GM12878 (cell line): Measurements from ENCODE around the gene LLPH. TPM values are rescaled to one million over a fixed set of nuclear protein-coding genes. Genes with fewer than 3 reads are reported as not detected.

ENCODE experiments used
- ATAC-seq: fragments of 200-7000 bp; cut with Tn5 transposase; 3 replicates; pipeline ENCODE4 v1.9.1; 2020; ENCODE audit warnings: mild to moderate bottlenecking, moderate library complexity
- BruUV-seq: library from RNA; stranded (reverse); fragments of 400-500 nt; replicated peaks from 2 replicates; lab custom pipeline; 2021; lab: Mats Ljungman, UMichigan
- CTCF ChIA-PET: fragments of 300-600 bp; sonication (Branson Sonifier 250); formaldehyde crosslinking; extraction: SDS; loops from one replicate; lab custom pipeline; 2021; ENCODE audit warnings: inconsistent platforms; lab: Yijun Ruan, JAX
- POLR2A ChIA-PET: fragments of 350-600 bp; formaldehyde crosslinking; extraction: SDS; loops from one replicate; lab custom pipeline; 2021; ENCODE audit warnings: inconsistent platforms; lab: Charles Lee
- RAD21 ChIA-PET: fragments of 300-600 bp; sonication (Branson Sonifier 250); formaldehyde crosslinking; loops from one replicate; lab custom pipeline; 2023; ENCODE audit warnings: antibody characterized with exemption; ENCODE audit not compliant: unreplicated experiment; lab: Charles Lee
- SMC1A ChIA-PET: fragments of 300-600 bp; sonication (Branson Sonifier 250); formaldehyde crosslinking; loops from one replicate; lab custom pipeline; 2023; ENCODE audit not compliant: unreplicated experiment, uncharacterized antibody; lab: Charles Lee
- DNase-seq: peaks from one replicate; pipeline ENCODE4 v3.0.0-alpha.2; 2011; ENCODE audit warnings: low read depth, low spot score
- FAIRE-seq: peaks from 3 replicates; lab custom pipeline; 2011; peaks lifted over from hg19 to GRCh38; lab: Jason Lieb, UNC
- H2AFZ ChIP-seq: 2 replicates; pipeline ENCODE4 v1.6.0; 2011; ENCODE audit warnings: low read depth, low read length, control low read depth; ENCODE audit not compliant: control insufficient read depth
- H3K27ac ChIP-seq: 2 replicates; pipeline ENCODE4 v1.5.1; 2011; ENCODE audit warnings: control low read depth; ENCODE audit not compliant: control insufficient read depth, insufficient read depth
- H3K27me3 ChIP-seq, 2 experiments: replicated peaks in 1 of 2; 2 replicates each; pipeline versions ENCODE4 v1.6.0 to v1.6.1; 2011; ENCODE audit warnings: low read length in 1 of 2; ENCODE audit not compliant: control insufficient read depth in 2 of 2, insufficient read depth in 2 of 2
- H3K36me3 ChIP-seq, 2 experiments: 2 replicates each; pipeline ENCODE4 v1.5.1; 2011; ENCODE audit warnings: low read length in 1 of 2; ENCODE audit not compliant: control insufficient read depth in 2 of 2, insufficient read depth in 2 of 2
- H3K4me1 ChIP-seq: 2 replicates; pipeline ENCODE4 v1.6.1; 2011; ENCODE audit warnings: mild to moderate bottlenecking, low read length, moderate library complexity, mixed read lengths; ENCODE audit not compliant: control insufficient read depth, insufficient read depth
- H3K4me2 ChIP-seq: 2 replicates; pipeline ENCODE4 v1.6.0; 2011; ENCODE audit warnings: control low read depth; ENCODE audit not compliant: control insufficient read depth, insufficient read depth
- H3K4me3 ChIP-seq: fragments of 200-600 bp; sonication (generic); 2 replicates; pipeline ENCODE4 v1.5.1; 2016
- H3K79me2 ChIP-seq: 2 replicates; pipeline ENCODE4 v1.6.0; 2011; ENCODE audit warnings: low read length; ENCODE audit not compliant: control insufficient read depth, insufficient read depth
- H3K9ac ChIP-seq: 2 replicates; pipeline ENCODE4 v1.8.0; 2011; ENCODE audit warnings: low read length, control low read depth, mixed read lengths; ENCODE audit not compliant: control insufficient read depth, insufficient read depth
- H3K9me3 ChIP-seq: replicated peaks from 3 replicates; pipeline ENCODE4 v1.5.1; 2011; ENCODE audit warnings: mild to moderate bottlenecking, low read length; ENCODE audit not compliant: control insufficient read depth, insufficient read depth
- H4K20me1 ChIP-seq: 2 replicates; pipeline ENCODE4 v1.6.0; 2011; ENCODE audit not compliant: control insufficient read depth, insufficient read depth
- BCL11A ChIP-seq: IDR thresholded peaks from 2 replicates; pipeline ENCODE4 v1.6.1; 2011; ENCODE audit warnings: low read depth, low read length
- CEBPB ChIP-seq, 2 experiments: fragments of 150-350 bp in 1 of 2; IDR thresholded peaks; 2 replicates each; pipeline ENCODE4 v1.6.1; 2012 to 2014; ENCODE audit warnings: low read depth in 2 of 2, low read length in 2 of 2, borderline replicate concordance in 1 of 2, inconsistent platforms in 1 of 2
- EED ChIP-seq: sonication (generic); IDR thresholded peaks from 2 replicates; pipeline ENCODE4 v1.6.1; 2016; ENCODE audit warnings: antibody characterized with exemption, low read depth
- EP300 ChIP-seq, 2 experiments: fragments of 150-350 bp in 1 of 2; IDR thresholded peaks; 2 replicates each; pipeline ENCODE4 v1.6.1; 2011 to 2012; ENCODE audit warnings: low read depth in 2 of 2, low read length in 2 of 2, borderline replicate concordance in 1 of 2, improper control_type of control experiment in 1 of 2, inconsistent platforms in 1 of 2; ENCODE audit not compliant: control insufficient read depth in 1 of 2
- FOS ChIP-seq: IDR thresholded peaks from 3 replicates; pipeline ENCODE4 v1.6.1; 2011; ENCODE audit warnings: borderline replicate concordance; ENCODE audit not compliant: insufficient read length; ENCODE audit errors: extremely low read depth
- HDAC6 ChIP-seq: fragments of 200-600 bp; sonication (generic); IDR thresholded peaks from one replicate; pipeline ENCODE4 v1.8.0; 2017; ENCODE audit warnings: antibody characterized with exemption; ENCODE audit not compliant: unreplicated experiment
- LARP7 ChIP-seq: fragments of 450-650 bp; IDR thresholded peaks from 2 replicates; pipeline ENCODE4 v1.6.1; 2017; ENCODE audit warnings: mild to moderate bottlenecking
- RAD51 ChIP-seq: fragments of 450-650 bp; IDR thresholded peaks from 2 replicates; pipeline ENCODE4 v1.6.1; 2016; ENCODE audit warnings: moderate library complexity, mild to moderate bottlenecking, inconsistent platforms
- RCOR1 ChIP-seq: conservative IDR thresholded peaks from 2 replicates; pipeline ENCODE4 v1.6.1; 2012; ENCODE audit warnings: low read depth, low read length, improper control_type of control experiment
- RFX5 ChIP-seq: IDR thresholded peaks from 2 replicates; pipeline ENCODE4 v1.6.1; 2011; ENCODE audit warnings: low read depth, low read length, improper control_type of control experiment
- SPI1 ChIP-seq: IDR thresholded peaks from 2 replicates; pipeline ENCODE4 v1.6.1; 2011; ENCODE audit warnings: low read depth, mild to moderate bottlenecking, low read length, moderate library complexity, borderline replicate concordance; ENCODE audit not compliant: insufficient read depth
- TARDBP ChIP-seq: IDR thresholded peaks from 2 replicates; pipeline ENCODE4 v1.6.1; 2016; ENCODE audit warnings: borderline replicate concordance
- TCF12 ChIP-seq: IDR thresholded peaks from 2 replicates; pipeline ENCODE4 v1.6.1; 2011; ENCODE audit warnings: low read depth, mild to moderate bottlenecking, low read length
- WGBS: methylation state at CpG from one replicate; pipeline ENCODE4 v1.1.6; 2016; ENCODE audit warnings: low lambda C conversion rate; ENCODE audit not compliant: insufficient replicate concordance, insufficient coverage; ENCODE audit errors: missing lambda C conversion rate; 5-methylcytosine and 5-hydroxymethylcytosine counted together
- in situ Hi-C: fragments of 300-500 bp; cut with MboI; formaldehyde crosslinking; loops from 9 replicates; pipeline ENCODE4 v1.14.3; 2018; ENCODE audit warnings: mixed read lengths
- intact Hi-C: fragments of 100-400 bp; cut with micrococcal nuclease; formaldehyde crosslinking; loops from one replicate; pipeline ENCODE4 v1.14.2; 2022; ENCODE audit not compliant: unreplicated experiment
- polyA plus RNA-seq, 11 experiments: library from polyadenylated mRNA; depleted of rRNA in 4 of 11; unstranded in 6 of 11; stranded (reverse) in 5 of 11; fragments of >200 nt; fragmentation: Nextera tagmentation in 4 of 11; fragmentation: Illumina TruSeq in 1 of 11; extraction: Ambion mirVana in 4 of 11; extraction: Trizol in 1 of 11; gene quantifications; 1 replicate in 1 of 11; 2 replicates in 10 of 11; pipeline versions ENCODE4 v1.2.1 to v1.2.3, GENCODE V29; 2011 to 2016; ENCODE audit warnings: inconsistent platforms in 2 of 11, missing spikeins in 2 of 11, low read depth in 1 of 11
- total RNA-seq, 4 experiments: library from RNA; depleted of rRNA in 3 of 4; stranded (reverse); fragments of >200 nt in 3 of 4; fragmentation: Illumina TruSeq in 1 of 4; extraction: Trizol in 1 of 4; gene quantifications; 2 replicates each; pipeline versions ENCODE4 v1.2.1 to v1.2.3, GENCODE V29; 2013 to 2021
- TF ChIP-seq, protein P1 (sequence below): IDR thresholded peaks from 2 replicates; pipeline ENCODE4 v1.6.1; 2011; ENCODE audit warnings: mild to moderate bottlenecking, low read depth, low read length, moderate library complexity; ENCODE audit not compliant: insufficient replicate concordance
- TF ChIP-seq, protein P2 (sequence below): IDR thresholded peaks from 2 replicates; pipeline ENCODE4 v1.6.1; 2012; ENCODE audit warnings: improper control_type of control experiment, low read depth, low read length; ENCODE audit not compliant: insufficient replicate concordance
- TF ChIP-seq, protein P3 (sequence below): fragments of 450-650 bp; conservative IDR thresholded peaks from 2 replicates; pipeline ENCODE4 v1.6.1; 2017; ENCODE audit warnings: mild to moderate bottlenecking, moderate library complexity

LLPH gene
- total and polyA plus RNA-seq, 10 of the 15 experiments (the other 5 are each of a cell fraction or from before 2014, with no cell fraction given): 15.2 to 107 (median 70.4) TPM

DNA sequence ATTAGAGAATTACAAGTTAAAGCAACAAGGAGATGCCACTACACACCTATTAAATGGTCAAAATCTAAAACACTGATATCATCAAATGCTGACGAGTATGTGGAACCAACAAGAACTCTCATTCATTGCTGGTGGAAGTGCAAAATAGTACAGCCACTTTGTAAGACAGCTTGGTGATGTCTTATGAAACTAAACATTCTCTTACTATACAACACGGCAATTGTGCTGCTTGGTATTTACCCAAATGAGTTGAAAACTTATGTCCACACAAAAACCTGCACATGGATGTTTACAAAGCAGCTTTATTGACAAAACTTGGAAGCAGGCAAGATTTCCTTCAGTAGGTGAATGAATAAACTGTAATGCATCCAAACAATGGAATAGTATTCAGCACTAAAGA lies 36.0 kb upstream of the LLPH start:
- H3K9ac ChIP-seq: no peak overlapping the region
- ATAC-seq: no peak
- H3K36me3 ChIP-seq: peaks cover 0 to 6% of the 10 kb centered on the region in 2 experiments; a peak in 1 of 4 replicates
- no peaks in the 10 kb centered on the region for H3K4me1 ChIP-seq
- peaks cover 22% of the 10 kb centered on the region for H3K9me3 ChIP-seq
- POLR2A ChIA-PET: no interaction called here
- no peak for DNase-seq
- RAD21 ChIA-PET: interaction anchor here (0.6 kb wide), 1 partner anchor 9 kb away, joined by 3 read pairs; no protein-coding TSS in a partner anchor
- H3K4me3 ChIP-seq: no peak overlapping the region
- SMC1A ChIA-PET: interaction anchor here (0.7 to 1.0 kb wide), 2 partner anchors 10 to 20 kb away, joined by 3 read pairs; no protein-coding TSS in a partner anchor
- no peaks in the 10 kb centered on the region for H4K20me1 ChIP-seq
- no TSS peak for BruUV-seq
- no peak overlapping the region for H2AFZ ChIP-seq
- no peaks in the 10 kb centered on the region for H3K27me3 ChIP-seq
- FAIRE-seq: no peak
- H3K27ac ChIP-seq: no peak overlapping the region
- in situ Hi-C loops: loop anchor here (5.0 kb wide), 1 partner anchor 136 kb away; the partner anchor contains the start of gene HELB
- intact Hi-C loops: loop anchor here (10.0 kb wide), 1 partner anchor 1762 kb away; the partner anchor contains the start of gene XPOT
- WGBS: 95% methylated on average over 2 of the region's 2 CpGs
- peaks cover 51% of the 10 kb centered on the region for H3K79me2 ChIP-seq
- CTCF ChIA-PET: interaction anchor here (1.2 kb wide), 1 partner anchor 16 kb away, joined by 5 read pairs; no protein-coding TSS in a partner anchor
- H3K4me2 ChIP-seq: 0 out of 2 replicates have a peak overlapping the region, but pooled peaks have one; percentile 11
- no peak for TF ChIP-seq TARDBP
- no peak for TF ChIP-seq RFX5
- TF ChIP-seq, protein P1, sequence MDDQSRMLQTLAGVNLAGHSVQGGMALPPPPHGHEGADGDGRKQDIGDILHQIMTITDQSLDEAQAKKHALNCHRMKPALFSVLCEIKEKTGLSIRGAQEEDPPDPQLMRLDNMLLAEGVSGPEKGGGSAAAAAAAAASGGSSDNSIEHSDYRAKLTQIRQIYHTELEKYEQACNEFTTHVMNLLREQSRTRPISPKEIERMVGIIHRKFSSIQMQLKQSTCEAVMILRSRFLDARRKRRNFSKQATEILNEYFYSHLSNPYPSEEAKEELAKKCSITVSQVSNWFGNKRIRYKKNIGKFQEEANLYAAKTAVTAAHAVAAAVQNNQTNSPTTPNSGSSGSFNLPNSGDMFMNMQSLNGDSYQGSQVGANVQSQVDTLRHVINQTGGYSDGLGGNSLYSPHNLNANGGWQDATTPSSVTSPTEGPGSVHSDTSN: no peak
- TF ChIP-seq SPI1: no peak
- TF ChIP-seq EED: no peak
- TF ChIP-seq FOS: no peak
- TF ChIP-seq, protein P2, sequence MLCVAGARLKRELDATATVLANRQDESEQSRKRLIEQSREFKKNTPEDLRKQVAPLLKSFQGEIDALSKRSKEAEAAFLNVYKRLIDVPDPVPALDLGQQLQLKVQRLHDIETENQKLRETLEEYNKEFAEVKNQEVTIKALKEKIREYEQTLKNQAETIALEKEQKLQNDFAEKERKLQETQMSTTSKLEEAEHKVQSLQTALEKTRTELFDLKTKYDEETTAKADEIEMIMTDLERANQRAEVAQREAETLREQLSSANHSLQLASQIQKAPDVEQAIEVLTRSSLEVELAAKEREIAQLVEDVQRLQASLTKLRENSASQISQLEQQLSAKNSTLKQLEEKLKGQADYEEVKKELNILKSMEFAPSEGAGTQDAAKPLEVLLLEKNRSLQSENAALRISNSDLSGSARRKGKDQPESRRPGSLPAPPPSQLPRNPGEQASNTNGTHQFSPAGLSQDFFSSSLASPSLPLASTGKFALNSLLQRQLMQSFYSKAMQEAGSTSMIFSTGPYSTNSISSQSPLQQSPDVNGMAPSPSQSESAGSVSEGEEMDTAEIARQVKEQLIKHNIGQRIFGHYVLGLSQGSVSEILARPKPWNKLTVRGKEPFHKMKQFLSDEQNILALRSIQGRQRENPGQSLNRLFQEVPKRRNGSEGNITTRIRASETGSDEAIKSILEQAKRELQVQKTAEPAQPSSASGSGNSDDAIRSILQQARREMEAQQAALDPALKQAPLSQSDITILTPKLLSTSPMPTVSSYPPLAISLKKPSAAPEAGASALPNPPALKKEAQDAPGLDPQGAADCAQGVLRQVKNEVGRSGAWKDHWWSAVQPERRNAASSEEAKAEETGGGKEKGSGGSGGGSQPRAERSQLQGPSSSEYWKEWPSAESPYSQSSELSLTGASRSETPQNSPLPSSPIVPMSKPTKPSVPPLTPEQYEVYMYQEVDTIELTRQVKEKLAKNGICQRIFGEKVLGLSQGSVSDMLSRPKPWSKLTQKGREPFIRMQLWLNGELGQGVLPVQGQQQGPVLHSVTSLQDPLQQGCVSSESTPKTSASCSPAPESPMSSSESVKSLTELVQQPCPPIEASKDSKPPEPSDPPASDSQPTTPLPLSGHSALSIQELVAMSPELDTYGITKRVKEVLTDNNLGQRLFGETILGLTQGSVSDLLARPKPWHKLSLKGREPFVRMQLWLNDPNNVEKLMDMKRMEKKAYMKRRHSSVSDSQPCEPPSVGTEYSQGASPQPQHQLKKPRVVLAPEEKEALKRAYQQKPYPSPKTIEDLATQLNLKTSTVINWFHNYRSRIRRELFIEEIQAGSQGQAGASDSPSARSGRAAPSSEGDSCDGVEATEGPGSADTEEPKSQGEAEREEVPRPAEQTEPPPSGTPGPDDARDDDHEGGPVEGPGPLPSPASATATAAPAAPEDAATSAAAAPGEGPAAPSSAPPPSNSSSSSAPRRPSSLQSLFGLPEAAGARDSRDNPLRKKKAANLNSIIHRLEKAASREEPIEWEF: no peak
- TF ChIP-seq RAD51: no peak
- TF ChIP-seq TCF12: no peak
- TF ChIP-seq RCOR1: no peak
- TF ChIP-seq EP300 (IDR thresholded peaks at IDR 0.05; ENCODE audit: borderline replicate concordance in 1 of 2, control insufficient read depth in 1 of 2, low read depth in 2 of 2, low read length in 2 of 2): no peak
- TF ChIP-seq BCL11A: no peak
- TF ChIP-seq, protein P3, sequence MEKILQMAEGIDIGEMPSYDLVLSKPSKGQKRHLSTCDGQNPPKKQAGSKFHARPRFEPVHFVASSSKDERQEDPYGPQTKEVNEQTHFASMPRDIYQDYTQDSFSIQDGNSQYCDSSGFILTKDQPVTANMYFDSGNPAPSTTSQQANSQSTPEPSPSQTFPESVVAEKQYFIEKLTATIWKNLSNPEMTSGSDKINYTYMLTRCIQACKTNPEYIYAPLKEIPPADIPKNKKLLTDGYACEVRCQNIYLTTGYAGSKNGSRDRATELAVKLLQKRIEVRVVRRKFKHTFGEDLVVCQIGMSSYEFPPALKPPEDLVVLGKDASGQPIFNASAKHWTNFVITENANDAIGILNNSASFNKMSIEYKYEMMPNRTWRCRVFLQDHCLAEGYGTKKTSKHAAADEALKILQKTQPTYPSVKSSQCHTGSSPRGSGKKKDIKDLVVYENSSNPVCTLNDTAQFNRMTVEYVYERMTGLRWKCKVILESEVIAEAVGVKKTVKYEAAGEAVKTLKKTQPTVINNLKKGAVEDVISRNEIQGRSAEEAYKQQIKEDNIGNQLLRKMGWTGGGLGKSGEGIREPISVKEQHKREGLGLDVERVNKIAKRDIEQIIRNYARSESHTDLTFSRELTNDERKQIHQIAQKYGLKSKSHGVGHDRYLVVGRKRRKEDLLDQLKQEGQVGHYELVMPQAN: no peak
- no peak for TF ChIP-seq CEBPB (IDR thresholded peaks at IDR 0.05; ENCODE audit: borderline replicate concordance in 1 of 2, low read depth in 2 of 2, low read length in 2 of 2)
- no peak for TF ChIP-seq HDAC6
- TF ChIP-seq LARP7: no peak
